ENCODE measurements around the gene HCFC1. TPM values are rescaled to one million over a fixed set of nuclear protein-coding genes. Genes with fewer than 3 reads are reported as not detected.
A peak's percentile ranks its signal among the peaks of the same experiment; 100 is the strongest.

HCFC1 gene
- total and polyA plus RNA-seq, 7 donors, result 15.1 to 50.1 (median 33.1) TPM

DNA sequence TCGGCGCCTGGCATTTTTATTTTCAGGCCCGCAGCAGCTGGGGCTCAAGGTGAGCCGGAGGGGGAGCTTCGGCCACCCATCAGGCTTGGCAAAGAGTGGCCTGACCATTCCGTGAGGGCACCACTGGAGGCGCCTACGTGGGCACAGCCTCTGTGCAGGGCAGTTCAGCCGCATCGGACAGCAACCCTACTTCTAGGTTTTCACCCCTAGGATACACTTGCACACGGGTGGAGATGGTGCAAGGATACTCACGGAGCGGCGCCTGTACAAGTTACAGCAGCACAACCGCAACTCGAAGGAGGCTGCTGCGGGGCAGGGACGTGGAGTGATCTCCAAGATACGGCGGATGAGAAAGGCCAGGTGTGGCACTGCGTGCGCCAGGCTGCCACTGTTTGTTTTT is 10.8 kb downstream of the HCFC1 start:
- Histone ChIP-seq H3K27me3 (ENCODE audit: insufficient read depth in 3 of 3, low read length in 2 of 3) (no peaks in the 10 kb centered on the region), H3K36me3 (ENCODE audit: insufficient read depth in 1 of 2, low read depth in 1 of 2) (peaks cover 2 to 87% of the 10 kb centered on the region in 2 donors), H3K9me3 (no peaks in the 10 kb centered on the region), H3K4me3 (no peak overlapping the region), H3K27ac (no peak overlapping the region), H3K4me1 (peaks cover 12% of the 10 kb centered on the region)
- DNase-seq, result no peak
- intact Hi-C loops (cut with DNase I), result no loop called here
- 86 to 92% (median 86%) methylated on average over 22 of the region's 22 CpGs for WGBS, 3 donors
- TF ChIP-seq, protein P1, sequence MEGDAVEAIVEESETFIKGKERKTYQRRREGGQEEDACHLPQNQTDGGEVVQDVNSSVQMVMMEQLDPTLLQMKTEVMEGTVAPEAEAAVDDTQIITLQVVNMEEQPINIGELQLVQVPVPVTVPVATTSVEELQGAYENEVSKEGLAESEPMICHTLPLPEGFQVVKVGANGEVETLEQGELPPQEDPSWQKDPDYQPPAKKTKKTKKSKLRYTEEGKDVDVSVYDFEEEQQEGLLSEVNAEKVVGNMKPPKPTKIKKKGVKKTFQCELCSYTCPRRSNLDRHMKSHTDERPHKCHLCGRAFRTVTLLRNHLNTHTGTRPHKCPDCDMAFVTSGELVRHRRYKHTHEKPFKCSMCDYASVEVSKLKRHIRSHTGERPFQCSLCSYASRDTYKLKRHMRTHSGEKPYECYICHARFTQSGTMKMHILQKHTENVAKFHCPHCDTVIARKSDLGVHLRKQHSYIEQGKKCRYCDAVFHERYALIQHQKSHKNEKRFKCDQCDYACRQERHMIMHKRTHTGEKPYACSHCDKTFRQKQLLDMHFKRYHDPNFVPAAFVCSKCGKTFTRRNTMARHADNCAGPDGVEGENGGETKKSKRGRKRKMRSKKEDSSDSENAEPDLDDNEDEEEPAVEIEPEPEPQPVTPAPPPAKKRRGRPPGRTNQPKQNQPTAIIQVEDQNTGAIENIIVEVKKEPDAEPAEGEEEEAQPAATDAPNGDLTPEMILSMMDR (IDR thresholded peaks at IDR 0.05), result no peak
- ATAC-seq, result no peak

DNA sequence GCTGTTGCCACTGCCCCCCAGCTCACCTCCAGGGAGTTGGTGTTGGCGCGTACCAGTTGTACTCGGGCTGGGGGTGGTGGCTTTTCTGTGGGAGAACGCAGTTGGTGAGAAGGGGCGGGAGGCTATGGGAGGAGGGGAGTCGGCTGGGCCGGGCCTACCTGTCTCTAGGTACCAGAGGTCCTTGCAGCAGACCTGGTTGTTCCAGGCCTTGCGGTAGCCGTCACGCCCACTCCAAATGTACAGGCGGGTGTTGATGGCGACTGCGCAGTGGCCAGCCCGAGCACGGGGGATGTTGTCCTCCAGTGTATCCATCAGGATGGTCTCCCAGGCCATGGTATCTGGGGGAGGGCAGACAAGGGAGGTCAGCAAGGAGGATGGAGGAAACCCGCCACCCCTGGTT is 11.5 kb downstream of the HCFC1 start:
- Histone ChIP-seq H3K4me3 (no peak overlapping the region), H3K36me3 (ENCODE audit: insufficient read depth in 1 of 2, low read depth in 1 of 2) (peaks cover 2 to 94% of the 10 kb centered on the region in 2 donors), H3K9me3 (no peaks in the 10 kb centered on the region), H3K27ac (no peak overlapping the region), H3K27me3 (ENCODE audit: insufficient read depth in 3 of 3, low read length in 2 of 3) (no peaks in the 10 kb centered on the region), H3K4me1 (peaks cover 8% of the 10 kb centered on the region)
- peak in 1 of 2 donors; percentile 48 for DNase-seq
- no peak for ATAC-seq
- intact Hi-C loops (cut with DNase I), result no loop called here
- TF ChIP-seq, protein P1 (IDR thresholded peaks at IDR 0.05), result no peak
- 93 to 99% (median 94%) methylated on average over 10 to 16 of the region's 16 CpGs for WGBS, 3 donors

DNA sequence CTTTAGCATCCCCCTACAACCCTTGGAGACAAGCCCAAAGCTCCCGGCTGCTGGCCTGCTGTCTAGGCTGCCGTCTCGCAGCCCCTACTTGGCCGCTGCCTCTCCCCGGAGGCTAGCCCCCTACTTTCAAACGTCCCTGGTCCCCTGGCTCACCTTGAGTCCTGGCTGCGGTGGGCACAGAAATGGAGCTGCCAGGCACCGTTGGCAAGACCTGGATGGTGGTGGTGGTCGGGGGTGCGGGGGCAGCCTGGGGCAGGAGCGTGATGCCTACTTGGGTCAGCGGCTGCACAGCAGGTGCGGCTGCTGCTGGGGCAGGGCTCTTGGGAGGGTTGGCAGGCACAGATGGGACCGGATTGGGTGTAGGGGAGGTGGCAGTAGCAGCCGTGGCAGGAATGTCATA is 12.0 kb downstream of the HCFC1 start:
- no peaks in the 10 kb centered on the region for H3K27me3 ChIP-seq (ENCODE audit: insufficient read depth in 3 of 3, low read length in 2 of 3)
- H3K27ac ChIP-seq, result no peak overlapping the region
- TF ChIP-seq, protein P1 (IDR thresholded peaks at IDR 0.05), result no peak
- H3K4me1 ChIP-seq, result peaks cover 3% of the 10 kb centered on the region
- H3K4me3 ChIP-seq, result no peak overlapping the region
- ATAC-seq (no peak), DNase-seq (no peak)
- 75 to 94% (median 91%) methylated on average over 9 to 15 of the region's 15 CpGs for WGBS, 3 donors
- H3K36me3 ChIP-seq (ENCODE audit: insufficient read depth in 1 of 2, low read depth in 1 of 2), result peaks cover 2 to 99% of the 10 kb centered on the region in 2 donors
- H3K9me3 ChIP-seq, result no peaks in the 10 kb centered on the region
- intact Hi-C loops (cut with DNase I), result no loop called here

DNA sequence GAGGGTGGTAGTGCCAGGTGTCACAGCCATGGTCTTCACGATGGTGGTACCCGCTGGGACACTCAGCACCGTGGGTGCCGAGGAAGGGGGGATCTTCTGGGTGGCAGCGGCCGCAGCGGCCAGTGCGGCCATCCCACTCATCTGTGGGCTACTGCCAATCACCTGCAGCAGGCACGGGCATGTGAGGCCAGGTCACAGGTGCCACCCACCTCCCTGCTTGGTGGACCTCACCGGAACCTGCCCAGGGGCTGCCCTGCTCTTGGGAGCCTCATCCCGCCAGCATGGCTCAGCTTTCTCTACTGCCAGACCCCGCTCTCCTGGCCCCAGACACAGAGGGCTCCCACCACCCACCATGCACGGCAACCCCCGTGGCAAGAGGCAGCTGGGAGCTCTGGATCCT is 13.0 kb downstream of the HCFC1 start:
- Histone ChIP-seq H3K27ac (no peak overlapping the region), H3K4me1 (no peaks in the 10 kb centered on the region), H3K27me3 (ENCODE audit: insufficient read depth in 3 of 3, low read length in 2 of 3) (no peaks in the 10 kb centered on the region), H3K9me3 (no peaks in the 10 kb centered on the region), H3K36me3 (ENCODE audit: insufficient read depth in 1 of 2, low read depth in 1 of 2) (peaks cover 2 to 100% of the 10 kb centered on the region in 2 donors), H3K4me3 (no peak overlapping the region)
- intact Hi-C loops (cut with DNase I), result no loop called here
- WGBS, 3 donors, result 89 to 92% (median 92%) methylated on average over 6 to 14 of the region's 14 CpGs
- ATAC-seq (no peak), DNase-seq (peak in 1 of 2 donors; percentile 44)
- TF ChIP-seq, protein P1 (IDR thresholded peaks at IDR 0.05), result no peak

DNA sequence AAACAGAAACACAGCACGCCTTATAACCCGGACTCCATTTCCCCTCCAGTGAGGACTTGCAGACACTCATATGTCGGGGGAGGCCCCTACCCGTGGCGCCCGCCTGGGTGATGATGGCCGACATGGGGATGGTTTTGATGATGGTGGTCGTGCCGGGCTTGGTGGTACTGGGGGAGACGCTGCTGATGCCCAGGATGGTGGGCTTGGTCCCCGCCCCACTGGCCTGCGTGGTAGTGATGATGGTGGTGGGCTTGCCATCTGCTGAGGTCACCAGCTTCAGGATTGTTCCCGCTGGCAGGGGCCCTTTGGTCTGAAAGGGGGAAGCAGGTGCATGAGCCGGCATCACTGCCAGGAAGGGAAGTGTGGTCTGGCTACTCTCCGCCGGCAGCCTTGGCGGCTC is 14.4 kb downstream of the HCFC1 start:
- no peak for DNase-seq
- intact Hi-C loops (cut with DNase I), result no loop called here

More for the DNA sequence above, 14.4 kb downstream of the HCFC1 start:
- Histone ChIP-seq H3K36me3 (ENCODE audit: insufficient read depth in 1 of 2, low read depth in 1 of 2) (peaks cover 0 to 99% of the 10 kb centered on the region in 2 donors), H3K9me3 (no peaks in the 10 kb centered on the region), H3K27me3 (ENCODE audit: insufficient read depth in 3 of 3, low read length in 2 of 3) (no peaks in the 10 kb centered on the region), H3K4me1 (no peaks in the 10 kb centered on the region), H3K4me3 (no peak overlapping the region), H3K27ac (no peak overlapping the region)
- TF ChIP-seq, protein P1 (IDR thresholded peaks at IDR 0.05), result no peak
- ATAC-seq, result no peak
- WGBS, 3 donors, result 64 to 80% (median 67%) methylated on average over 9 to 17 of the region's 17 CpGs
